PFSK-1 (cell line): ENCODE results near the gene TTC21B.

Experiments used
- FOXP2 ChIP-seq: optimal IDR thresholded peaks from 2 replicates; pipeline ENCODE3; 2011; ENCODE audit warnings: borderline replicate concordance, control low read depth, inconsistent platforms; ENCODE audit not compliant: insufficient read depth; ENCODE audit errors: extremely low read length, extremely low read depth
- POLR2AphosphoS5 ChIP-seq: IDR thresholded peaks from 2 replicates; pipeline ENCODE4 v1.6.1; 2012; ENCODE audit warnings: low read depth, mild to moderate bottlenecking, control low read depth, low read length, moderate library complexity

DNA sequence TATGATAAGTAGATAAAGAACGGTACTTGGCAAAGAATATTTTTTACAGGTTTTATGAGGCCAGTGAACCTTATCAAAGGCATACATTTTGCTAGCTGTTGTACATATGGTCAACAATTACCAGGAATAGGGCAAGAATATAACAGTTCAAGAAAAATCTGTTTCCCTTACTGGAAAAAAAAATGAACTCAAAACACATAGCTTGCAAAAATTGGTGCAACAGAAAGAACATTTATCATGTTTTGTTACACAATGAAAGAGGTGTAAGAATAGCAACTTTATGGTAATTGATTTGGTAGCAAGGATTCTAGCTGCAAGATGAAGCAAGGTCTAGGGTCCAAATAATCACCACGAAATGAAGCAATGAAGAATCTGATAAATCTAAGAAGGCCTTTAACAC is 41.6 kb downstream of the TTC21B start:
- TF ChIP-seq FOXP2 (no peak), POLR2AphosphoS5 (no peak)
